Stomach (tissue), 9 donors: ENCODE results near the gene GTF2IRD1. TPM values are rescaled to one million over a fixed set of nuclear protein-coding genes. Genes with fewer than 3 reads are reported as not detected.

Source experiments
- DNase-seq, 2 donors: peaks; one replicate each; pipeline versions ENCODE4 v3.0.0 to v3.0.0-alpha.2; 2013 to 2019
- H3K27ac ChIP-seq, 5 donors: fragments of 200-600 bp in 4 of 5; sonication (generic) in 4 of 5; one replicate each; pipeline ENCODE4 v1.5.1; 2013 to 2019; ENCODE audit warnings: mild to moderate bottlenecking in 1 of 5, moderate library complexity in 1 of 5
- H3K27me3 ChIP-seq, 3 donors: fragments of 200-600 bp; sonication (generic); one replicate each; pipeline ENCODE4 v1.5.1; 2017 to 2019; ENCODE audit warnings: mixed run types in 1 of 3
- H3K36me3 ChIP-seq, 4 donors: fragments of 200-600 bp; sonication (generic); 1 replicate in 3 of 4; 2 replicates in 1 of 4; pipeline ENCODE4 v1.5.1; 2016 to 2019
- H3K4me1 ChIP-seq, 4 donors: fragments of 200-600 bp; sonication (generic); one replicate each; pipeline ENCODE4 v1.5.1; 2016 to 2019
- H3K4me3 ChIP-seq, 4 donors: fragments of 200-600 bp; sonication (generic) in 3 of 4; one replicate each; pipeline ENCODE4 v1.5.1; 2016 to 2019; ENCODE audit warnings: mild to moderate bottlenecking in 1 of 4
- H3K9me3 ChIP-seq, 4 donors: fragments of 200-600 bp; sonication (generic); one replicate each; pipeline ENCODE4 v1.5.1; 2016 to 2019
- CTCF ChIP-seq, 7 experiments: fragments of 450-650 bp in 4 of 7; fragments of 200-600 bp in 3 of 7; sonication (generic) in 3 of 7; IDR thresholded peaks; one replicate each; pipeline ENCODE4 v1.5.1; 2016 to 2019; ENCODE audit warnings: antibody characterized with exemption in 7 of 7, control low read depth in 2 of 7, mild to moderate bottlenecking in 1 of 7
- EP300 ChIP-seq: sonication (generic); formaldehyde crosslinking; IDR thresholded peaks from one replicate; pipeline ENCODE4 v1.6.1; 2017; ENCODE audit warnings: antibody characterized with exemption
- POLR2A ChIP-seq, 4 donors: fragments of 450-650 bp; IDR thresholded peaks; one replicate each; pipeline ENCODE4 v1.6.1; 2016; ENCODE audit warnings: antibody characterized with exemption in 4 of 4, control low read depth in 2 of 4, mild to moderate bottlenecking in 1 of 4, moderate library complexity in 1 of 4
- POLR2AphosphoS5 ChIP-seq, 3 donors: sonication (generic); formaldehyde crosslinking; IDR thresholded peaks; one replicate each; pipeline ENCODE4 v1.6.1; 2016; ENCODE audit warnings: antibody characterized with exemption in 3 of 3
- WGBS, 5 donors: extraction: QIAGEN DNeasy Blood & Tissue Kit in 3 of 5; methylation state at CpG; one replicate each; pipeline versions ENCODE4 v1.1.5 to v1.1.7; 2013 to 2018; 5-methylcytosine and 5-hydroxymethylcytosine counted together
- intact Hi-C: fragments of 100-400 bp; cut with DNase I; formaldehyde crosslinking; loops from one replicate; pipeline ENCODE4 v1.15.1; 2023; ENCODE audit warnings: low total_unique reads
- polyA plus RNA-seq, 3 donors: library from polyadenylated mRNA; stranded (reverse); fragments of 200-250 nt; gene quantifications; one replicate each; pipeline ENCODE4 v1.2.3, GENCODE V29; 2013
- total RNA-seq, 5 donors: library from RNA; depleted of rRNA; stranded (reverse); fragments of >200 nt; gene quantifications; one replicate each; pipeline versions ENCODE4 v1.1.0 to v1.2.3, GENCODE V29; 2014 to 2016
- donor health status: healthy with polysubstance abuse.
- donor health status: Bipolar disorder and iron deficiency.
- donor health status: healthy.

Gene GTF2IRD1
- total and polyA plus RNA-seq, 8 donors: 8.0 to 41.1 (median 15.3) TPM

DNA sequence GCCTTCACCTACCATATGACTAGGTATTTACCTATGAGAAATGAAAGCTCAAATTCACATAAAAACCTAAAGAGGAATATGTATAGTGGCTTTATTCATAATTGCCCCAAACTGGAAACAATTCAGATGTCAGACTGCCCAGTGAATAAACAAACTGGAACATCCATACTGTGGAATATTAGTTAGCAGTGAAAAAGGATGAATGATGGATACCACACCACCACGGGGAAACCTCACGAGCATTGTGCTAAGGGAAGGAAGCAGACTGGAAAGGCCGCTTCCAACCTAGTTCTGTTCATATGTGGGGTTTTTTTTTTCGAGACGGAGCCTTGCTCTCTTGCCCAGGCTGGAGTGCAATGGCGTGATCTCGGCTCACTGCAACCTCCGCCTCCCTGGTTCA lies 16.8 kb downstream of the GTF2IRD1 start:
- TF ChIP-seq POLR2AphosphoS5 (IDR thresholded peaks at IDR 0.05): no peak
- no peak for TF ChIP-seq CTCF (IDR thresholded peaks at IDR 0.05)
- TF ChIP-seq POLR2A (IDR thresholded peaks at IDR 0.05): no peak
- Histone ChIP-seq H3K4me3 (no peak overlapping the region), H3K4me1 (peaks cover 20 to 46% (median 31%) of the 10 kb centered on the region in 4 donors), H3K9me3 (no peaks in the 10 kb centered on the region), H3K27ac (peak overlapping the region in 1 of 5 donors; percentile 98), H3K27me3 (no peaks in the 10 kb centered on the region), H3K36me3 (no peaks in the 10 kb centered on the region)
- intact Hi-C loops: no loop called here
- DNase-seq: no peak
- WGBS, 5 donors: 95 to 98% (median 97%) methylated on average over 8 of the region's 8 CpGs

- Histone ChIP-seq H3K9me3 (no peaks in the 10 kb centered on the region), H3K27ac (peak overlapping the region in 1 of 5 donors; percentile 98), H3K4me1 (peaks cover 27 to 49% (median 37%) of the 10 kb centered on the region in 4 donors), H3K27me3 (no peaks in the 10 kb centered on the region), H3K36me3 (no peaks in the 10 kb centered on the region), H3K4me3 (no peak overlapping the region)
- TF ChIP-seq CTCF (IDR thresholded peaks at IDR 0.05): no peak
- TF ChIP-seq POLR2AphosphoS5 (IDR thresholded peaks at IDR 0.05): no peak
- no peak for TF ChIP-seq EP300
- TF ChIP-seq POLR2A (IDR thresholded peaks at IDR 0.05): no peak
- DNase-seq: peak in 1 of 2 donors; percentile 6
- 54 to 80% (median 64%) methylated on average over 2 to 5 of the region's 5 CpGs for WGBS, 5 donors
- intact Hi-C loops: no loop called here
These were observed 19.4 kb downstream of the GTF2IRD1 start for GRCh38 chr7:74473116-74473515.

GRCh38 chr7:74474271-74474865 lies 20.7 kb downstream of the GTF2IRD1 start:
- WGBS, 5 donors: 90 to 96% (median 93%) methylated on average over 2 to 4 of the region's 4 CpGs
- no peak for TF ChIP-seq POLR2A (IDR thresholded peaks at IDR 0.05)
- no peak for TF ChIP-seq CTCF (IDR thresholded peaks at IDR 0.05)
- TF ChIP-seq POLR2AphosphoS5 (IDR thresholded peaks at IDR 0.05): no peak
- no peak for TF ChIP-seq EP300
- DNase-seq: no peak
- H3K4me1 ChIP-seq: peaks cover 38 to 61% (median 49%) of the 10 kb centered on the region in 4 donors
- H3K9me3 ChIP-seq: no peaks in the 10 kb centered on the region
- intact Hi-C loops: no loop called here
- no peaks in the 10 kb centered on the region for H3K36me3 ChIP-seq
- no peaks in the 10 kb centered on the region for H3K27me3 ChIP-seq
- no peak overlapping the region for H3K4me3 ChIP-seq
- H3K27ac ChIP-seq: peak overlapping the region in 2 of 5 donors; percentile 24 to 98

GRCh38 chr7:74475243-74475986 lies 21.7 kb downstream of the GTF2IRD1 start:
- Histone ChIP-seq H3K4me1 (peaks cover 49 to 72% (median 60%) of the 10 kb centered on the region in 4 donors), H3K27ac (peak overlapping the region in 4 of 5 donors; percentile 32 to 98 (median 94)), H3K27me3 (no peaks in the 10 kb centered on the region), H3K36me3 (no peaks in the 10 kb centered on the region), H3K4me3 (no peak overlapping the region), H3K9me3 (no peaks in the 10 kb centered on the region)
- DNase-seq: peak; percentile 63 to 73
- intact Hi-C loops: no loop called here
- 53 to 69% (median 56%) methylated on average over 8 to 15 of the region's 15 CpGs for WGBS, 5 donors
- no peak for TF ChIP-seq CTCF (IDR thresholded peaks at IDR 0.05)
- TF ChIP-seq POLR2A (IDR thresholded peaks at IDR 0.05): no peak
- TF ChIP-seq EP300: no peak
- TF ChIP-seq POLR2AphosphoS5 (IDR thresholded peaks at IDR 0.05): peak in 1 of 3 donors; percentile 33
